Measurements from ENCODE around the gene NACC2.

GRCh38 chr9:136029556-136029955, 65.5 kb downstream of the NACC2 start:
- TF ChIP-seq CTCF (IDR thresholded peaks at IDR 0.05) (no peak), SIN3A (IDR thresholded peaks at IDR 0.05; ENCODE audit: borderline replicate concordance, insufficient read depth, low read depth, low read length) (no peak), POLR2AphosphoS5 (IDR thresholded peaks at IDR 0.05; ENCODE audit: low read depth, low read length) (no peak), TCF7L2 (IDR thresholded peaks at IDR 0.05; ENCODE audit: low read depth, low read length) (no peak)
